NB4 (cell line): Measurements from ENCODE around the gene C2CD5.

Experiments
- DNase-seq: peaks from one replicate; pipeline ENCODE4 v3.0.0; 2010; ENCODE audit warnings: low read depth
- H3K4me3 ChIP-seq: one replicate; pipeline ENCODE4 v1.5.1; 2011; ENCODE audit warnings: mild to moderate bottlenecking, low read depth, low read length, moderate library complexity
- CTCF ChIP-seq: IDR thresholded peaks from one replicate; pipeline ENCODE4 v1.5.1; 2012; ENCODE audit warnings: low read depth, low read length
- MAX ChIP-seq: IDR thresholded peaks from 2 replicates; pipeline ENCODE4 v1.6.1; 2011; ENCODE audit warnings: low read depth, low read length
- MYC ChIP-seq: IDR thresholded peaks from 2 replicates; pipeline ENCODE4 v1.6.1; 2011; ENCODE audit warnings: low read depth, low read length
- POLR2A ChIP-seq: IDR thresholded peaks from 2 replicates; pipeline ENCODE4 v1.6.1; 2011; ENCODE audit warnings: mild to moderate bottlenecking; ENCODE audit not compliant: insufficient read length; ENCODE audit errors: extremely low read depth

Gene C2CD5

GRCh38 chr12:22541496-22542155, 2.7 kb downstream of the C2CD5 start:
- TF ChIP-seq CTCF (no peak), MAX (no peak), POLR2A (no peak), MYC (no peak)
- DNase-seq, result peak; percentile 68
- H3K4me3 ChIP-seq, result peak overlapping the region; percentile 12

DNA sequence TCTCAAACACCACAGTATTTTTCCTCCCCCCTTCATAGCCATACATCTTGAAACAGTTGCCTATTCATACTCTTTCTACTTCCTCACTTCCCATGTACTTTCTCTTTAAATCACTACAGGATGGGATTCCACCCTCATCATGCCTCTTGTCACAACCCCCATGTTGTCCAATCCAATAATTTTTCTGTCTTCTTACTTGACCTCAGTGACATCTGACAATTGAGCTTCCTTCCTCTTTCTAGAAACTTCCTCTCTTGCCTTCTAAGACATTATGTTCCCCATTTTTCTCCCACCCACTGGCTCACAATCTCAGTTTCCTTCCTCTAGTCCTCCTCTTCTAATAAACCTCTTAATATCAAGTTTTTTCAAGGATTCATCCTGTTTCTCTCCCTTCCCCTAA, 5.3 kb downstream of the C2CD5 start:
- DNase-seq, result peak; percentile 90
- no peak overlapping the region for H3K4me3 ChIP-seq
- TF ChIP-seq POLR2A, result no peak
- TF ChIP-seq MAX, result no peak
- TF ChIP-seq CTCF, result no peak
- no peak for TF ChIP-seq MYC

DNA sequence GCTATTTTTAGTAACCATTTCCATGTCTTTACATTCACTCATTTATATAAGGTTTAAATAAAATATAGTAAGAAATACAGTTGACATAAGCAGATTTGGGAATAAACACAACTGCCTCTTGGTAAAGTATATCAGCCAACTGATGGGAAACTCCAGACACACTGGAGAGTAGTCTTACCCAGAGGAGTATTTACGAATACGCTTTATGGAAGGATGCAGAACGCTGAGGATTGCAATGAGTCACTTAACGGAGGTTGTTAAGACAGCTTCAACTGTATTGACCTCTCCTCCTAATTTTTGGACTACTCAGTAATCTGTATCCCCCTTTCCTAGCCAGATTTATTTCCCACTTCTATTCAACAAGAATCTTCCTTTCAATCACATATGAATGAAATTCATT, 6.0 kb downstream of the C2CD5 start:
- H3K4me3 ChIP-seq, result no peak overlapping the region
- no peak for TF ChIP-seq MAX
- no peak for TF ChIP-seq MYC
- no peak for TF ChIP-seq CTCF
- no peak for TF ChIP-seq POLR2A
- no peak for DNase-seq

GRCh38 chr12:22536971-22537544, 7.3 kb downstream of the C2CD5 start:
- TF ChIP-seq POLR2A, result no peak
- TF ChIP-seq MAX, result no peak
- TF ChIP-seq MYC, result no peak
- TF ChIP-seq CTCF, result no peak
- H3K4me3 ChIP-seq, result no peak overlapping the region
- no peak for DNase-seq

DNA sequence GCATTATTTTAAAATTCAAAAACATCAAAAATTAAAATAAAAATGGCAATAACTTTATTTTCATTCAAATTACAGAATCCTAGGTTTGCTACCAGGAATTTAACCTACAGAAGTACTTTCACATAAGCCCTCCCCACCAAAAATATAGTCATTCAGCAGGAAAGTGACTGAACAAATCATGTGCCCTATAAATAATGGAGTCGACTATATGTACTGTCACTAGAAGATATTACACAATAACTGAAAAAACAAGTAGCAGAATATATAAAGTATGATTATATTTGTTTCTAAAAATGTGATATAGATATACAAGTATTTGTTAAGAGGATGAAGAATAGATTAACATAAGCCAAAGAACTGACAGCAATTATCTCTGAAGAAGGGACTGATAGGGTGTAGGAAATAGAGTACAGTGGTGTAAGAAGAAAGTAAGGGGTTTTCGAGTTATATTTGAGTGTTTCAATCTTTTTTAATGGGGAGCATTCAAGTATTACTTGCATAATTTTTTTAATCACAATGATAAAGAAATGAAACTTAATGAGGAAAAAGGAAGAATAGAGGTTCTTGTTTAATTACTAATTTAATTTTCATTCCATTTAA, 7.9 kb downstream of the C2CD5 start:
- TF ChIP-seq MAX, result no peak
- TF ChIP-seq CTCF, result no peak
- TF ChIP-seq POLR2A, result no peak
- TF ChIP-seq MYC, result no peak
- no peak for DNase-seq
- no peak overlapping the region for H3K4me3 ChIP-seq
